Urinary bladder (tissue), 4 donors: Measurements from ENCODE around the gene PCYT2. TPM values are rescaled to one million over a fixed set of nuclear protein-coding genes. Genes with fewer than 3 reads are reported as not detected.

Source experiments
- DNase-seq: peaks from one replicate; pipeline ENCODE4 v3.0.0-alpha.2; 2015; ENCODE audit errors: extremely low spot score
- H3K27ac ChIP-seq: one replicate; pipeline ENCODE4 v1.5.1; 2013; ENCODE audit warnings: low read depth, mild to moderate bottlenecking, moderate library complexity
- H3K36me3 ChIP-seq: one replicate; pipeline ENCODE4 v1.6.1; 2013; ENCODE audit warnings: mild to moderate bottlenecking, moderate library complexity; ENCODE audit not compliant: insufficient read depth
- H3K4me1 ChIP-seq: one replicate; pipeline ENCODE4 v1.6.1; 2013; ENCODE audit warnings: mild to moderate bottlenecking, moderate library complexity; ENCODE audit not compliant: insufficient read depth
- H3K4me3 ChIP-seq: one replicate; pipeline ENCODE4 v1.5.1; 2013; ENCODE audit warnings: low read depth, low read length
- WGBS: extraction: QIAGEN DNeasy Blood & Tissue Kit; methylation state at CpG from one replicate; pipeline ENCODE4 v1.1.7; 2013; 5-methylcytosine and 5-hydroxymethylcytosine counted together
- polyA plus RNA-seq: library from polyadenylated mRNA; stranded (reverse); fragments of 200-250 nt; gene quantifications from one replicate; pipeline ENCODE4 v1.2.3, GENCODE V29; 2013
- total RNA-seq: library from RNA; depleted of rRNA; stranded (reverse); fragments of >200 nt; gene quantifications from one replicate; pipeline ENCODE4 v1.2.3, GENCODE V29; 2014
- donor health status: healthy with polysubstance abuse.
- donor health status: healthy.

Gene PCYT2
- total and polyA plus RNA-seq, 2 donors = 9.8 to 36.0 TPM

DNA sequence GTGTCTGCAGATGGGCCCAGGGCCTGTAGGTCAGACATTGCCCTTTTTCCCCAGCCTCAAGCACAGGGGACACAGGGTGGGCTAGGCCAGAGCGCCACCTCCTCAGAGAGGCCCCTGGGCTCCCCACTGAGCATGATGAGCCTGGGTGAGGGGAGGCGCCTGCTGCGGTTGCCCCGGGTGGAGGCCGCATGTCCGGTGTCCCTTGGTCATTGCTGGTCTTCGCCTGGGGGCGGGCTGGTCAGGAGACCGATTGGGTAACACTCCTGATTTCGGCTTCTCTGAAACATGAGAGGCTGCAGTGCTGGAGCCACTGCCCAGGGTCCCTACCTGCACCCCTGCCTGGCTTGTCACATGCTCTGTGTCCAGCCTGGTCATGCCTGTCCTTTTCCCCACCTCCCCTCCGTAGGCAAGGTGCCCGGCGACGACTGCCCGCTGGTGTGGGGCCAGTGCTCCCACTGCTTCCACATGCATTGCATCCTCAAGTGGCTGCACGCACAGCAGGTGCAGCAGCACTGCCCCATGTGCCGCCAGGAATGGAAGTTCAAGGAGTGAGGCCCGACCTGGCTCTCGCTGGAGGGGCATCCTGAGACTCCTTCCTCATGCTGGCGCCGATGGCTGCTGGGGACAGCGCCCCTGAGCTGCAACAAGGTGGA is 11.6 kb downstream of the PCYT2 start:
- 92% methylated on average over 22 of the region's 22 CpGs for WGBS

DNA sequence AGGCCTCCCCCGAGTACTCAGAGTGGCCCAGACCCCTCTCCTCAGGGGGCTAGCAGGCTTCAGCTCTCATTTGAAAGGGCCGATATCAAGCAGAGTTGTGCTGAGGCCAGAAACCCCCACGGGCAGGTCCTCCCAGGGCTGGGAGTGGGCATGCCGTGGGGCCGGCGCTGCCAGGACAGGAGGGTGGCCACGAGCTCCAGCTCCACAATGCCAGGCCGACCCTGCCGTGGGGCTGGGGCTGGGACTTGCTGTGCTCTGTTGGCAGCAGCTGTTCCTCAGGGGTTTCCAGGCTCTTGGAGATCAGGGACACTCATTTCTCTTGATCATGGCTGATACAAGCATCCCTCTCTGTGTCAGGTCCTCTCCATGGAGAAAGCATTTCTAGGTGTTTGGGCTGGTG is 12.3 kb downstream of the PCYT2 start:
- Histone ChIP-seq H3K4me3 (no peak overlapping the region), H3K4me1 (no peaks in the 10 kb centered on the region), H3K27ac (no peak overlapping the region), H3K36me3 (peaks cover 3% of the 10 kb centered on the region)
- 94% methylated on average over 9 of the region's 9 CpGs for WGBS
- DNase-seq = no peak

More for the DNA sequence above, 11.6 kb downstream of the PCYT2 start:
- Histone ChIP-seq H3K4me3 (no peak overlapping the region), H3K36me3 (peaks cover 3% of the 10 kb centered on the region), H3K27ac (no peak overlapping the region), H3K4me1 (no peaks in the 10 kb centered on the region)
- no peak for DNase-seq

DNA sequence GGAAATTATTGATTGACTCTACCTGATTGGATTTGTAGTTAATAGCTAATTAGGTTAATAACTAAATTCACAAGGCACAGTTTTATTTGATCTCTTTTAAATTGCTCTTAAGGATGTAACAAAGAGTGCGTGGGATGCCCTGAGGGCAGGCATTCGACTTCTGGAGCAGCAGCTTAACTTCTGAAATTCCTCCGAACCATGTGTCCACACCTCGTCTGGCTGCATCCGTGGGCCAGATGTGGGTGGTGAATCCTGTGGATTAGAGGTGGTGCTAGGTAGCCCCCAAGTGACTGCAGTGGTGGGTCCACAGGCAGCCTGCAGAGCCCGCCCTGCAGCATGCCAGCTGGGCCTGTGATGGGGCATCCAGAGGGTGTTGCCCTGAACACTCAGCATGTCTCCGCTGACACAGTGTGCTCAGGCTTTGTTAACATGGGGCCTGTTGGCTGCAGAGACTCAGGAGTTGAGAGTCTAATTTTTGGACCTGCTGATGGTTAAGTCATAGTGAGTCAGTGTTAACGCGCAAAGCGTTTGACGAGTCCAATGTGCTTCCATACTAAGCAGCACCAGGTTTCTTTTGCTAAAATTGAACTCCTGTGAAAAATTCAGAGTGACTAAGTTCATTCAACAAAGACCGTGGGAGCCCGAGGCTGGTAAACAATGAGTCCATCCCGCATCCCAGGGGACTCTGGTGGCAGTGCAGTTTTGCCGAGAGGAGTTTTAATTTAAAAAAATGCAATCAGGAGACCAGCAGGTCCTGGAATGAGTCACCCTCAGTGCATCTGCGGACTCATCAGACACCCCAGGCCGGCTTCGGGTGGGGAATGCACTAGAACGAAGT is 13.0 kb downstream of the PCYT2 start:
- DNase-seq = no peak
- H3K4me1 ChIP-seq = no peaks in the 10 kb centered on the region
- WGBS = 92% methylated on average over 19 of the region's 19 CpGs
- no peak overlapping the region for H3K27ac ChIP-seq
- H3K4me3 ChIP-seq = no peak overlapping the region
- peaks cover 3% of the 10 kb centered on the region for H3K36me3 ChIP-seq

DNA sequence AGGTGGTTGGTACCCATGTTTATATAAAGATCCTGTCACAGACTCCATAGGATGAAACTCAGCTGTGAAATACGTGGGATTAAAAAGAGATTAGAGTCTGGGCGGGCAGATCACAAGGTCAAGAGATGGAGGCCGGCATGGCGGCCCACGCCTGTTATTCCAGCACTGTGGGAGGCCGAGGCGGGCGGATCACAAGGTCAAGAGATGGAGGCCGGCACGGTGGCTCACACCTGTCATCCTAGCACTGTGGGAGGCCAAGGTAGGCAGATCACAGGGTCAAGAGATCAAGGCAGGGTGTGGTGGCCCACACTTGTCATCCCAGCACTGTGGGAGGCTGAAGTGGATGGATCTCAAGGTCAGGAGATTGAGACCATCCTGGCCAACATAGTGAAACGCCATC is 15.8 kb downstream of the PCYT2 start:
- Histone ChIP-seq H3K36me3 (peaks cover 3% of the 10 kb centered on the region), H3K4me3 (no peak overlapping the region), H3K4me1 (no peaks in the 10 kb centered on the region), H3K27ac (no peak overlapping the region)
- DNase-seq = no peak
- WGBS = 87% methylated on average over 11 of the region's 11 CpGs

DNA sequence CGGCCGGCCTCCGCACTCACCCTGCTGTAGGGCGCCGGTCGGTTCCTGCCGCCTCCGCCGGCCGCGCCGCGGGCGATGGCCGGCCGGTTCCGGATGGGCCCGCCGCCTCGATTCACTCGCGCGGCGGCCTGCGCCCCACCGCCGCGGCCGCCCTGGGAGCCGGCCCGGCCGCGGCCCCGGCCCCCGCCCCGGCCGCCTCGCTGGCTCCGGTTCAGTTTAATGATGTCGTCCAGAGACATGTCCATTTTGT is 20.0 kb downstream of the PCYT2 start:
- no peaks in the 10 kb centered on the region for H3K36me3 ChIP-seq
- H3K4me1 ChIP-seq = no peaks in the 10 kb centered on the region
- WGBS = under 1% methylated on average over 40 of the region's 40 CpGs
- H3K27ac ChIP-seq = peak overlapping the region; percentile 96
- H3K4me3 ChIP-seq = peak overlapping the region; percentile 98
- DNase-seq = no peak

DNA sequence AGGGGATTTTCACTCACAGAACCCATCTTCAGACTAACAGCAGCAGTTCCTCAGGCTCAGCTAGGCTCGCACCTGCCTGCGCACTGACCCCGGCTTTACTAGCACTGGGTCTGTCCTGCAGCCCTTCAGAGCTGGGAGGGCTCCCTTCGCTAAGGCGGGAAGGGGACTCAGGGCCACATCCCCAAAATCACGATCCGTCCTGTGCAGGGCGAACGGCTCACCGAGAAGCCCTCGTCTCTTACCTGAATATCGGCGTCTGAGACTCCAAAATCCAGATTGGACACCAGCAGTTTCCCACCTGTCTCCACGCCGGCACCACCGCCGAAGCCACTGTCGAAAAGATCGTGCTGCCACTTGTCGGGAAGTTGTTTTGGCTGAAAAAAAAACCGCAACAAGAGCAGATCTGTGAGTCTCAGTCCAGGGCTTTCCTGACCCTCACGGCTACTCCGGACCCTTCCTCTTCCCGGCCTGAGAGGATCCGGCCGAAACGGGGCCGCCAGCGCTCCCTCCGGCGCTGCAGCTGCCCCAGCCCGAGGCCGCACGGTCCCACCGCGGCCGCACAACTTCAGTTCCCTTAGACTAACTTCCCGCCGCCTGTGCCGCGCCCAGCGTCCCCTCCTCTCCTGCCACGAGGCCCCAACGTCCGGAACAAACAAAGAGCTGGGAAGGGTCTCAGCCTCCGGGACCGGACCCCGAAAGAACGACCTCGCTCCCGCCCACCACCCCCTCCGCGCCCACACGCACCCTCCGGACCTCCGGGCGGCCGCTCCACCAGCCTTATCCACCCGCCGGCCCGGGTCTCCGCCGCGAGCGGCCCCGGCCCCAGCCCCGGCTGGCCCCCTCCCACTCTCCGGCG is 20.5 kb downstream of the PCYT2 start:
- H3K4me1 ChIP-seq = no peaks in the 10 kb centered on the region
- H3K27ac ChIP-seq = peak overlapping the region; percentile 96
- peak overlapping the region; percentile 98 for H3K4me3 ChIP-seq
- H3K36me3 ChIP-seq = no peaks in the 10 kb centered on the region
- no peak for DNase-seq
- 9% methylated on average over 69 of the region's 69 CpGs for WGBS

DNA sequence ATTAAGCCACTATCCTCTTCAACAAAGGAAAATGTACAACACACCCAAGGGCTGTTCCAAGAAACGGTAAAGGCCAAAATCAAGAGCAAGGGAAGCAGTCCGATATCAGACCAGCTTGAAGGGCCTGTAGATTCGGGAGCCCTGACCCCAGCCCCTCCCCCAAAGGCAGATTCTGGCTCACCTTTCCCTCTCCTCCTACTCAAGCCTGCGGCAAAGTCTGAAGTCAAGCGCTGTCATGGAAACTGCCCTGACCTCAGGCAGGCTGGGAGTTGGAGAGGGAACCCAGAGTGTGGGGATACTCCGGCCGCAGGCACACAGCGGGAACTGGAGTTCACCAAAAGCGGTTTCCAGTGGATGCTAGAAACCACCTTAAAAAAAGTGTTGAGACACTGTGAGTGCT is 21.6 kb downstream of the PCYT2 start:
- no peaks in the 10 kb centered on the region for H3K36me3 ChIP-seq
- no peak overlapping the region for H3K27ac ChIP-seq
- WGBS = 91% methylated on average over 9 of the region's 9 CpGs
- no peaks in the 10 kb centered on the region for H3K4me1 ChIP-seq
- DNase-seq = no peak
- no peak overlapping the region for H3K4me3 ChIP-seq

DNA sequence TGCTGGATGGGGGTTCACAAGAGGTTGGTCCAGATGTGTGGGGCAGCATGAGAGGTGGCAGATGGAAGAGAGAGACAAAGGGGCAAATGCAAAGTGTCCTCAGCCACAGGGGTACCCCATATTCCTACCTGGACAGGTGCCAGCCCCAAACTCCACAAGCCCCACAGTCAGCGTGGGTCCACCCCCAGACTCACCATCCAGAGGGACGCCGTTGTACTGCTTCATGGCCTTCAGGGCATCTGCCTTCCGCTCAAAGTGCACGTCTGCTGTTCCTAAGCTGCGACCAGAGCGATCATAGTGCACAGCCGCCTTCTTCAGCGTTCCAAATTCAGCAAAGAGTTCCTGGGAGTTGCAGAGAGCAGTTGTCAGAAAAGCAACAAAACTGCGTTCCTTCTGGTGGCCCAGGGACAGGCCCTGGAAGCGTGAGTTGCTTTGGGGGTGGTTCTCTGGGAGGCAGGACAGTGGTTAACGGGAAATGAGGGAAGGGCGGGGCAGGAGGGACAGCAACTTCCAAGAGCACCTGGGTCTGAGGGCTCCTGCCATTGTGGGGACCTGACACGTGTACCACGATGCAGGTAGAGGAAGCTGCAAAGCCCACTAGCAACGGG is 22.1 kb downstream of the PCYT2 start:
- no peak for DNase-seq

DNA sequence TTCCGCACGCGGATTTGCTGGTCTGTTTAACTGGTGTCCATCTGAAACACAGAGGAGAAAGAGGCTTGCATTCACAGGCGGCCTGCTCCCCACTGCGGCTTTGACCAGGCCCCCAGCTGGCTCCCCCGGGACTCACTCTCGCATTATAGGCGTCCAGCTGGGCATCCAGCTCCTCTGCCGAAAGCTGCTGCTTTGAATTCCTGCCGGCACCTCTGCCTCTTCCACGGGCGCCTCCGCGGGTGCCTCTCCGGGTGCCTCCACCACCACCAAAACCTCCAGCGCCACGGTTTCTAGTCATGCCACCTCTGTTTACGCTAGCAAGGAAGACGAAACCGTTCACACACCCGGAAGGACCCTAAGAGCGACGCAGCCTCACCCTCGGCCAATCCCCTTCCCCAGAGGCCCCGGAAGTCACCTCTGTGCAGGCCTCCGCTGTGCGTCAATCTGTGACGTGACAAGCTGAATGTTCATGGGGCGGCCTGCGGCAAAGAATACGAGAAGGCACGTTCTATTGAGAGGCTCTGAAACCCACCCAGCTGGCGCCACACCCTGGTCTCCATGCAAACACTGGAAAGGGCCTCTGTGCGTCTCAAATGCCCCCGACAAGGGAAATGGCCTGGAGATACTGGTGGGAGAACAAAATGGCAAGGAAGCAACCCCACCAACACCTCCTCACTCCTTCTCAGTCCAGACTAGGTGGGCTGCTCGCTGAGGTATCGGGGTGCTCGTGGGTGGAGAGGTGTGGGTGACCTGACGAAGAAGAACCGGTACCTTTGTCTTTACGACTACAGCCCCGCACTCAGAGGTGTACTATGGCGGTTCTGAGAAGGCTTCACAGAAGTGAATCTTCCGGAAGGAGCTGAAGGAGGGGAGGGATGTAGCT is 22.9 kb downstream of the PCYT2 start:
- Histone ChIP-seq H3K4me3 (no peak overlapping the region), H3K27ac (no peak overlapping the region), H3K4me1 (no peaks in the 10 kb centered on the region), H3K36me3 (no peaks in the 10 kb centered on the region)
- no peak for DNase-seq
- WGBS = 93% methylated on average over 44 of the region's 44 CpGs

More for the DNA sequence above, 22.1 kb downstream of the PCYT2 start:
- H3K4me3 ChIP-seq = no peak overlapping the region
- H3K4me1 ChIP-seq = no peaks in the 10 kb centered on the region
- H3K36me3 ChIP-seq = no peaks in the 10 kb centered on the region
- WGBS = 91% methylated on average over 16 of the region's 16 CpGs
- H3K27ac ChIP-seq = no peak overlapping the region

DNA sequence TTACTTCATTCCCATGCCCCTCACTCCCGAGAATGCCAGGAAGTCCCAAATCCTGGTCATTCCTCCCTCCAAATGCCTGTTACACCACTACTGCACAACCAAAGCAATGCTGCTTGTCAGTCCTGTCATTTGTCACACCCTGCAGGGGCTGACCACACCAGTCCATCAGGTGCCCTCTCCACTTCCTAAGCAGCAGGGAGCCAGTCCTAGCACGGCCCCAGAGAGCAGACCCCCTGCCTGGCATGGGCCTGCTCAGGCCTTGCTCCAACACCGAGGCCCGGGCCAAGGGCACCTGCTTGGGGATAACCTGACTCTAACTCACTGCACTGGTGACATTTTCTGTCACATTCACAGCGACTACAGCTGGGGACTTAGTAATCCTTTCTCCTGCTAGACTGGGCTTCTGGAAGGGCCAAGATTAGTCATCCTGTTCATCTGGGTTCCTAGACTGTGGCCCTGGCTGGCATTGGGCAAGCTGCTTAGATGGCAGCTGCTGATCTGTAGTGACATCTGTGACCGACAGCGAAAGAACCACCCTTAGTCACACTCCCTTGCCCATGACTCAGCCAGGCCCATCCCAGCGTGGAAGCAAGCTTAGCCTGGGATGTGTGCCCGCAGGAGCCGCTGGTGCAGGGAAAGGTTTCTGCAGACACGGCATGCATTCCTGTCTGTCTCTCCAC is 25.2 kb downstream of the PCYT2 start:
- no peak overlapping the region for H3K4me3 ChIP-seq
- H3K36me3 ChIP-seq = no peaks in the 10 kb centered on the region
- DNase-seq = no peak
- no peaks in the 10 kb centered on the region for H3K4me1 ChIP-seq
- H3K27ac ChIP-seq = no peak overlapping the region
- WGBS = 89% methylated on average over 11 of the region's 11 CpGs

DNA sequence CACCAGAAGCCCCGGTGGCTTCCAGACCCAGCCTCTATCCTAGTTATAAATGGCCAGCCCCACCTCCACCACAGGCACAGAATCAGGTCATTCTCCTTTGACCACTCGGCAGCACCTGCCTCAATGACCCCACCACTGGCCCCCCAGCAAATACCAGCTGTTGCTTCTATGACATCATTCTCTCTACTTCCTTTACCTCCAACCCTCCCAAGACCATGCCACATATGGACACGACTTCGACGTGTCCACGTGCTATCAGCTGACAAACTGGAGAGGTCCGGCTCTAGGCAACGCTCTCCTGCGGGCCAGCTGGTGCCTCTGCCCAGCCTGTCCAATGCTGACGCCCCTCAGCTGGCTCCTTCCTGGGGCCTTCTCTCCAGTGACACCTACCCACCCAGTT is 25.7 kb downstream of the PCYT2 start:
- no peak overlapping the region for H3K4me3 ChIP-seq
- 75% methylated on average over 10 of the region's 10 CpGs for WGBS
- H3K27ac ChIP-seq = no peak overlapping the region
- H3K36me3 ChIP-seq = no peaks in the 10 kb centered on the region
- DNase-seq = no peak
- no peaks in the 10 kb centered on the region for H3K4me1 ChIP-seq

DNA sequence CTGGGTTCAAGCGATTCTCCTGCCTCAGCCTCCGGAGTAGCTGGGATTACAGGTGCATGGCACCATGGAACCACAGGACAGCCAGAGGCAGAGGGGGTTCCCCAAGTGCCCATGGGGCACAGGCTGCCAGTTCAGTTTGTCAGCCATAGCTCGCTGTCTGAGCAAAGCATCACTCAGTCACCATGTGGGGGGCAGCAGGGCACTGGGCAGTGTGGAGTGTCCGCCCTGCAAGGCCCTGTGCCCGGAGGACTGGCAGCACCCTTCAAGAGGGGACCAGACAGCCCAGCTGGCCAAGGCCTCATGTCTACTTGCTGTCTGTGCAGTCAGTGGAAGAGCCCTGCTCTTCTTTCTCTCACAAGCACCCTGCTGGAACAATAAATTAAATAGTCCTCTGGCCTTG is 26.2 kb downstream of the PCYT2 start:
- H3K4me3 ChIP-seq = no peak overlapping the region
- no peaks in the 10 kb centered on the region for H3K4me1 ChIP-seq
- no peaks in the 10 kb centered on the region for H3K36me3 ChIP-seq
- no peak for DNase-seq
- H3K27ac ChIP-seq = no peak overlapping the region
- 95% methylated on average over 5 of the region's 5 CpGs for WGBS
